B cell (primary cell): ENCODE measurements around the gene EPS8L3. TPM values are rescaled to one million over a fixed set of nuclear protein-coding genes. Genes with fewer than 3 reads are reported as not detected.
A peak's percentile ranks its signal among the peaks of the same experiment; 100 is the strongest.

ENCODE experiments used
- ATAC-seq: fragments of 200-7000 bp; cut with Tn5 transposase; one replicate; pipeline ENCODE4 v1.10.0; 2021; ENCODE audit warnings: low read depth, mild to moderate bottlenecking, moderate number of reproducible peaks, moderate library complexity
- CTCF ChIA-PET: fragments of 350-600 bp; sonication (Branson Sonifier 250); formaldehyde crosslinking; loops from one replicate; lab custom pipeline; 2021; ENCODE audit warnings: antibody characterized with exemption, inconsistent platforms; lab: Charles Lee
- POLR2A ChIA-PET: fragments of 350-600 bp; sonication (Branson Sonifier 250); formaldehyde crosslinking; loops from one replicate; lab custom pipeline; 2021; ENCODE audit warnings: antibody characterized with exemption; lab: Charles Lee
- DNase-seq: peaks from one replicate; pipeline ENCODE4 v3.0.0; 2013
- H2AFZ ChIP-seq: 2 replicates; pipeline ENCODE4 v1.6.1; 2012; ENCODE audit warnings: mild to moderate bottlenecking, low read depth, low read length; ENCODE audit not compliant: insufficient read depth, poor library complexity, severe bottlenecking
- H3K27ac ChIP-seq, 2 donors: 1 replicate in 1 of 2; 2 replicates in 1 of 2; pipeline ENCODE4 v1.5.1; 2012 to 2013; ENCODE audit warnings: low read length in 2 of 2, mild to moderate bottlenecking in 2 of 2, moderate library complexity in 1 of 2
- H3K27me3 ChIP-seq, 4 experiments: fragments of 200-600 bp in 1 of 4; sonication (generic) in 1 of 4; replicated peaks in 1 of 4; 1 replicate in 2 of 4; 2 replicates in 2 of 4; pipeline versions ENCODE4 v1.6.1 to v1.7.0; 2013 to 2016; ENCODE audit warnings: low read length in 3 of 4, mild to moderate bottlenecking in 2 of 4, mixed read lengths in 1 of 4, moderate library complexity in 1 of 4; ENCODE audit not compliant: insufficient read depth in 4 of 4, control insufficient read depth in 3 of 4; ENCODE audit errors: control extremely low read depth in 1 of 4
- H3K36me3 ChIP-seq, 2 experiments: replicated peaks in 1 of 2; 1 replicate in 1 of 2; 2 replicates in 1 of 2; pipeline versions ENCODE4 v1.6.1 to v1.7.1; 2013; ENCODE audit warnings: low read length in 1 of 2; ENCODE audit not compliant: insufficient read depth in 2 of 2, control insufficient read depth in 1 of 2; ENCODE audit errors: control extremely low read depth in 1 of 2, extremely low read depth in 1 of 2
- H3K4me1 ChIP-seq, 2 donors: fragments of 200-600 bp in 1 of 2; sonication (generic) in 1 of 2; 1 replicate in 1 of 2; 2 replicates in 1 of 2; pipeline versions ENCODE4 v1.5.1 to v1.6.1; 2013 to 2017; ENCODE audit warnings: low read length in 2 of 2; ENCODE audit not compliant: control insufficient read depth in 2 of 2, insufficient read depth in 2 of 2
- H3K4me2 ChIP-seq: replicated peaks from 2 replicates; pipeline ENCODE3; 2012; ENCODE audit warnings: mild to moderate bottlenecking, low read depth, low read length; ENCODE audit not compliant: poor library complexity, severe bottlenecking
- H3K4me3 ChIP-seq, 5 experiments: fragments of 200-600 bp in 1 of 5; sonication (generic) in 1 of 5; 1 replicate in 3 of 5; 2 replicates in 2 of 5; pipeline versions ENCODE4 v1.5.1 to v1.7.0; 2011 to 2016; ENCODE audit warnings: low read length in 4 of 5, mild to moderate bottlenecking in 4 of 5, low read depth in 2 of 5, control low read depth in 1 of 5, moderate library complexity in 1 of 5; ENCODE audit not compliant: insufficient read depth in 1 of 5; ENCODE audit errors: control extremely low read depth in 1 of 5, extremely low read depth in 1 of 5
- H3K79me2 ChIP-seq: fragments of 200-600 bp; sonication (generic); one replicate; pipeline ENCODE4 v1.6.0; 2016; ENCODE audit warnings: low read length; ENCODE audit not compliant: control insufficient read depth, insufficient read depth
- H3K9ac ChIP-seq: fragments of 200-600 bp; sonication (generic); 2 replicates; pipeline ENCODE4 v1.6.1; 2017; ENCODE audit warnings: mild to moderate bottlenecking, low read length, moderate library complexity
- H3K9me3 ChIP-seq, 3 donors: one replicate each; pipeline versions ENCODE4 v1.6.1 to v1.7.1; 2013; ENCODE audit warnings: low read length in 2 of 3; ENCODE audit not compliant: control insufficient read depth in 2 of 3, insufficient read depth in 1 of 3; ENCODE audit errors: control extremely low read depth in 1 of 3
- H4K20me1 ChIP-seq: 2 replicates; pipeline ENCODE4 v1.6.0; 2012; ENCODE audit warnings: mild to moderate bottlenecking, low read length; ENCODE audit not compliant: insufficient read depth, control insufficient read depth, poor library complexity, severe bottlenecking
- H3K27ac Mint-ChIP-seq: one replicate; pipeline ENCODE4 v1.8.0; 2021; ENCODE audit warnings: mixed read lengths
- H3K27me3 Mint-ChIP-seq: one replicate; pipeline ENCODE4 v1.8.0; 2021; ENCODE audit warnings: mixed read lengths
- H3K4me1 Mint-ChIP-seq: one replicate; pipeline ENCODE4 v1.8.0; 2021; ENCODE audit warnings: mixed read lengths
- H3K4me3 Mint-ChIP-seq: one replicate; pipeline ENCODE4 v1.8.0; 2021; ENCODE audit warnings: mixed read lengths
- H3K9me3 Mint-ChIP-seq: one replicate; pipeline ENCODE4 v1.8.0; 2022; ENCODE audit warnings: mixed read lengths; ENCODE audit not compliant: insufficient read depth
- CTCF ChIP-seq: fragments of 200-600 bp; IDR thresholded peaks from one replicate; pipeline ENCODE4 v1.8.0; 2022; ENCODE audit warnings: antibody characterized with exemption, mild to moderate bottlenecking
- EZH2 ChIP-seq: IDR thresholded peaks from 2 replicates; pipeline ENCODE4 v1.6.1; 2012; ENCODE audit warnings: borderline replicate concordance, low read depth, mild to moderate bottlenecking, moderate library complexity, low read length; ENCODE audit not compliant: insufficient read depth, poor library complexity, severe bottlenecking
- WGBS: methylation state at CpG from one replicate; pipeline ENCODE4 v1.1.5; 2013; ENCODE audit warnings: missing lambda C conversion rate; ENCODE audit not compliant: insufficient coverage; 5-methylcytosine and 5-hydroxymethylcytosine counted together
- intact Hi-C: fragments of 100-400 bp; cut with micrococcal nuclease; formaldehyde crosslinking; loops from one replicate; pipeline ENCODE4 v1.10.0; 2022
- polyA plus RNA-seq: library from polyadenylated mRNA; depleted of rRNA; stranded (reverse); fragments of >200 nt; gene quantifications from 2 replicates; pipeline ENCODE4 v1.2.3, GENCODE V29; 2012
- total RNA-seq, 2 donors: library from RNA; stranded (reverse); fragments of 120-200 nt in 1 of 2; gene quantifications; 1 replicate in 1 of 2; 2 replicates in 1 of 2; pipeline versions ENCODE4 v1.2.3 to v1.2.4, GENCODE V29; 2013 to 2022

EPS8L3 gene
- total and polyA plus RNA-seq, 2 donors (not counting 1 experiment from before 2014, with no cell fraction given), result not detected

DNA sequence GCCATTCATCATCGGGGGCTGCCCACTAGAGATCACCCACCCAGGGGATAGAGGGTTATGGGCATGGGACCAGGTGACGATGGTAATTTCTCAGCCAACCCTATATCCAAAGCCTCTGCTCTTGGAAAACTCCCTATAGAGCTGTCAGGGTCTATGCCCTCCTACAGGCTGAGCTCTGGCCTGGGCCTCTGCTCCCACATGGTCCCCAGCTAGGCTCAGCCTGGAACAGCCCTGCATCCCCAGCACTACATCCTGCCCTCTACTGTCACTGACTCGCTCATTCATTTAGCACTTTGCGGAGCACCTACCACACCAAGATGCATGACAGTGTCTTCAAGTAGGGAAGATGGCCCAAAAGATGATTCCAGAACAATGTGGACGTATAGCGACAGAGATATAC, 45.0 kb upstream of the EPS8L3 start:
- no peaks in the 10 kb centered on the region for H3K79me2 ChIP-seq
- intact Hi-C loops, result no loop called here
- H3K36me3 ChIP-seq, result no peaks in the 10 kb centered on the region
- CTCF ChIA-PET, result no interaction called here
- WGBS, result 95% methylated on average over 3 of the region's 6 CpGs
- Mint-ChIP-seq H3K4me3 (no peak overlapping the region), H3K9me3 (no peaks in the 10 kb centered on the region), H3K27me3 (peaks cover 7% of the 10 kb centered on the region), H3K27ac (no peak overlapping the region), H3K4me1 (peaks cover 25% of the 10 kb centered on the region)
- no peak for TF ChIP-seq EZH2
- TF ChIP-seq CTCF, result no peak
- H3K27ac ChIP-seq, result no peak overlapping the region
- H3K27me3 ChIP-seq, result peaks cover 0 to 10% (median 0%) of the 10 kb centered on the region in 4 experiments
- H3K9me3 ChIP-seq, result no peaks in the 10 kb centered on the region
- ATAC-seq (no peak), DNase-seq (no peak)
- H4K20me1 ChIP-seq, result no peaks in the 10 kb centered on the region
- H3K4me1 ChIP-seq, result peaks cover 14 to 26% of the 10 kb centered on the region in 2 donors
- no peak overlapping the region for H3K4me3 ChIP-seq
- no peak overlapping the region for H3K4me2 ChIP-seq
- no peak overlapping the region for H3K9ac ChIP-seq
- POLR2A ChIA-PET, result no interaction called here
- no peak overlapping the region for H2AFZ ChIP-seq

GRCh38 chr1:109807822-109808680, 44.3 kb upstream of the EPS8L3 start:
- no peaks in the 10 kb centered on the region for H4K20me1 ChIP-seq
- no peak overlapping the region for H2AFZ ChIP-seq
- peak; percentile 5 for DNase-seq
- no peak for TF ChIP-seq CTCF
- no peak for TF ChIP-seq EZH2
- intact Hi-C loops, result no loop called here
- no peak overlapping the region for H3K4me3 ChIP-seq
- no peaks in the 10 kb centered on the region for H3K79me2 ChIP-seq
- Mint-ChIP-seq H3K9me3 (no peaks in the 10 kb centered on the region), H3K4me3 (no peak overlapping the region), H3K27me3 (peaks cover 7% of the 10 kb centered on the region), H3K27ac (no peak overlapping the region), H3K4me1 (peaks cover 20% of the 10 kb centered on the region)
- ChIA-PET POLR2A (no interaction called here), CTCF (no interaction called here)
- H3K4me1 ChIP-seq, result peaks cover 14 to 22% of the 10 kb centered on the region in 2 donors
- H3K4me2 ChIP-seq, result no peak overlapping the region
- H3K9ac ChIP-seq, result no peak overlapping the region
- H3K36me3 ChIP-seq, result no peaks in the 10 kb centered on the region
- peaks cover 0 to 10% (median 0%) of the 10 kb centered on the region in 4 experiments for H3K27me3 ChIP-seq
- H3K9me3 ChIP-seq, result no peaks in the 10 kb centered on the region
- WGBS, result 100% methylated on average over 3 of the region's 6 CpGs
- H3K27ac ChIP-seq, result no peak overlapping the region
- no peak for ATAC-seq
